PC-3 (cell line): ENCODE data around the gene BAZ2B. TPM values are rescaled to one million over a fixed set of nuclear protein-coding genes. Genes with fewer than 3 reads are reported as not detected.

ENCODE experiments used
- ATAC-seq: fragments of 200-7000 bp; cut with Tn5 transposase; 2 replicates; pipeline ENCODE4 v1.9.1; 2020; ENCODE audit warnings: mild to moderate bottlenecking, moderate library complexity
- BruUV-seq: library from RNA; stranded (reverse); fragments of 400-500 nt; replicated peaks from 2 replicates; lab custom pipeline; 2021; lab: Mats Ljungman, UMichigan
- CTCF ChIA-PET: fragments of 300-600 bp; sonication (Branson Sonifier 250); formaldehyde crosslinking; loops from one replicate; lab custom pipeline; 2022; ENCODE audit warnings: antibody characterized with exemption; lab: Charles Lee
- POLR2A ChIA-PET: fragments of 300-600 bp; sonication (Branson Sonifier 250); formaldehyde crosslinking; loops from one replicate; lab custom pipeline; 2022; ENCODE audit warnings: antibody characterized with exemption; ENCODE audit not compliant: unreplicated experiment; lab: Charles Lee
- DNase-seq: peaks from one replicate; pipeline ENCODE4 v3.0.0-alpha.2; 2015
- H2AFZ ChIP-seq: fragments of 300-600 bp; sonication (generic); 2 replicates; pipeline ENCODE4 v1.6.0; 2016; ENCODE audit warnings: antibody characterized with exemption, low read length
- H3F3A ChIP-seq: fragments of 300-600 bp; sonication (generic); one replicate; pipeline ENCODE4 v1.6.0; 2017; ENCODE audit warnings: antibody characterized with exemption, low read length, control low read depth, mild to moderate bottlenecking; ENCODE audit not compliant: unreplicated experiment
- H3K27ac ChIP-seq: fragments of 300-600 bp; sonication (generic); 2 replicates; pipeline ENCODE4 v1.5.1; 2016; ENCODE audit warnings: mild to moderate bottlenecking, low read length
- H3K27me3 ChIP-seq: fragments of 300-600 bp; sonication (generic); 2 replicates; pipeline ENCODE4 v1.6.1; 2016; ENCODE audit warnings: low read length, mixed read lengths
- H3K36me3 ChIP-seq: fragments of 300-600 bp; sonication (generic); 2 replicates; pipeline ENCODE4 v1.6.1; 2016; ENCODE audit warnings: low read depth, mixed run types, low read length, mixed read lengths
- H3K4me1 ChIP-seq: fragments of 300-600 bp; sonication (generic); 2 replicates; pipeline ENCODE4 v1.5.1; 2016; ENCODE audit warnings: low read length; ENCODE audit not compliant: insufficient read depth
- H3K4me2 ChIP-seq: fragments of 300-600 bp; sonication (generic); 2 replicates; pipeline ENCODE4 v1.6.0; 2016; ENCODE audit warnings: low read length
- H3K4me3 ChIP-seq: fragments of 300-600 bp; sonication (generic); 2 replicates; pipeline ENCODE4 v1.5.1; 2016; ENCODE audit warnings: mild to moderate bottlenecking, low read length, mixed read lengths
- H3K79me2 ChIP-seq: fragments of 300-600 bp; sonication (generic); 2 replicates; pipeline ENCODE4 v1.6.1; 2017; ENCODE audit warnings: low read length, mixed read lengths
- H3K9ac ChIP-seq: fragments of 300-600 bp; sonication (generic); 2 replicates; pipeline ENCODE4 v1.6.0; 2016; ENCODE audit warnings: mild to moderate bottlenecking, low read length
- H3K9me2 ChIP-seq: fragments of 300-600 bp; sonication (generic); replicated peaks from 2 replicates; pipeline ENCODE4 v1.6.1; 2016; ENCODE audit warnings: mixed run types, low read length, mixed read lengths
- H3K9me3 ChIP-seq: fragments of 300-600 bp; sonication (generic); 2 replicates; pipeline ENCODE4 v1.6.1; 2016; ENCODE audit warnings: low read length, mixed read lengths
- H4K20me1 ChIP-seq: fragments of 300-600 bp; sonication (generic); 2 replicates; pipeline ENCODE4 v1.6.1; 2016; ENCODE audit warnings: low read length, mixed read lengths
- EZH2 ChIP-seq: fragments of 300-600 bp; sonication (generic); IDR thresholded peaks from one replicate; pipeline ENCODE4 v1.6.1; 2017; ENCODE audit warnings: antibody characterized with exemption, mild to moderate bottlenecking, low read length; ENCODE audit not compliant: unreplicated experiment
- EZH2phosphoT487 ChIP-seq: fragments of 300-600 bp; sonication (generic); IDR thresholded peaks from 2 replicates; pipeline ENCODE4 v1.6.1; 2018; ENCODE audit warnings: mild to moderate bottlenecking, antibody characterized with exemption, low read length, borderline replicate concordance
- intact Hi-C: fragments of 100-400 bp; cut with micrococcal nuclease; formaldehyde crosslinking; loops from 2 replicates; pipeline ENCODE4 v1.9.0; 2023
- total RNA-seq: library from RNA; depleted of rRNA; stranded (reverse); fragments of >200 nt; gene quantifications from 2 replicates; pipeline ENCODE4 v1.2.3, GENCODE V29; 2014
- TF ChIP-seq, protein P1 (sequence below): fragments of 300-600 bp; sonication (generic); conservative IDR thresholded peaks from 2 replicates; pipeline ENCODE4 v1.5.1; 2017; ENCODE audit warnings: antibody characterized with exemption, low read depth, mild to moderate bottlenecking, low read length

BAZ2B gene
- total RNA-seq, 1 experiment from 2014 or later, result 19.6 TPM

DNA sequence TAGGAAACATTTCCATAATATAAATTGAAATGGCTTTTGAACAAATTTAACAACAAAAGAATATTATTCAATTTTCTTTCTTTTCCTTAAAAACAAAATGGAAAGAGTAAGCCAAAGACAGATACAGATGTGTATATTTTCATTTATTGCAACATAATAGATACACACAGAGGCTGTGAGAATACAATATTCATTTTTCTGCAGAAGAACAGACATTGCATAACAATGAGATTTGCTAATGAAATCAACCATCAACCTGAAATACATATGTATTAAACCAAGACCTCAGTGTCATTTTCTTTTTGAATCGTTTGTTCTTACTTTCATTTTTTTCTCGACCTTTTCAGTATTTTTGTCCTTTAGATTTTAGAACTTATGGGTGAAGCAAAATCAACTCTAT, 95.1 kb downstream of the BAZ2B start:
- ChIA-PET POLR2A (no interaction called here), CTCF (no interaction called here)
- Histone ChIP-seq H2AFZ (no peak overlapping the region), H3K36me3 (no peaks in the 10 kb centered on the region), H3K27ac (no peak overlapping the region), H3K9me3 (no peaks in the 10 kb centered on the region), H3K9ac (no peak overlapping the region), H3K4me2 (no peak overlapping the region), H3K4me1 (no peaks in the 10 kb centered on the region), H3K27me3 (no peaks in the 10 kb centered on the region), H3K4me3 (no peak overlapping the region), H3F3A (no peaks in the 10 kb centered on the region), H3K79me2 (no peaks in the 10 kb centered on the region), H4K20me1 (no peaks in the 10 kb centered on the region), H3K9me2 (no peaks in the 10 kb centered on the region)
- no peak for DNase-seq
- intact Hi-C loops, result no loop called here
- BruUV-seq, result no TSS peak
- ATAC-seq, result no peak
- TF ChIP-seq, protein P1, sequence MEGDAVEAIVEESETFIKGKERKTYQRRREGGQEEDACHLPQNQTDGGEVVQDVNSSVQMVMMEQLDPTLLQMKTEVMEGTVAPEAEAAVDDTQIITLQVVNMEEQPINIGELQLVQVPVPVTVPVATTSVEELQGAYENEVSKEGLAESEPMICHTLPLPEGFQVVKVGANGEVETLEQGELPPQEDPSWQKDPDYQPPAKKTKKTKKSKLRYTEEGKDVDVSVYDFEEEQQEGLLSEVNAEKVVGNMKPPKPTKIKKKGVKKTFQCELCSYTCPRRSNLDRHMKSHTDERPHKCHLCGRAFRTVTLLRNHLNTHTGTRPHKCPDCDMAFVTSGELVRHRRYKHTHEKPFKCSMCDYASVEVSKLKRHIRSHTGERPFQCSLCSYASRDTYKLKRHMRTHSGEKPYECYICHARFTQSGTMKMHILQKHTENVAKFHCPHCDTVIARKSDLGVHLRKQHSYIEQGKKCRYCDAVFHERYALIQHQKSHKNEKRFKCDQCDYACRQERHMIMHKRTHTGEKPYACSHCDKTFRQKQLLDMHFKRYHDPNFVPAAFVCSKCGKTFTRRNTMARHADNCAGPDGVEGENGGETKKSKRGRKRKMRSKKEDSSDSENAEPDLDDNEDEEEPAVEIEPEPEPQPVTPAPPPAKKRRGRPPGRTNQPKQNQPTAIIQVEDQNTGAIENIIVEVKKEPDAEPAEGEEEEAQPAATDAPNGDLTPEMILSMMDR, result no peak
- TF ChIP-seq EZH2phosphoT487, result no peak
- TF ChIP-seq EZH2, result no peak

DNA sequence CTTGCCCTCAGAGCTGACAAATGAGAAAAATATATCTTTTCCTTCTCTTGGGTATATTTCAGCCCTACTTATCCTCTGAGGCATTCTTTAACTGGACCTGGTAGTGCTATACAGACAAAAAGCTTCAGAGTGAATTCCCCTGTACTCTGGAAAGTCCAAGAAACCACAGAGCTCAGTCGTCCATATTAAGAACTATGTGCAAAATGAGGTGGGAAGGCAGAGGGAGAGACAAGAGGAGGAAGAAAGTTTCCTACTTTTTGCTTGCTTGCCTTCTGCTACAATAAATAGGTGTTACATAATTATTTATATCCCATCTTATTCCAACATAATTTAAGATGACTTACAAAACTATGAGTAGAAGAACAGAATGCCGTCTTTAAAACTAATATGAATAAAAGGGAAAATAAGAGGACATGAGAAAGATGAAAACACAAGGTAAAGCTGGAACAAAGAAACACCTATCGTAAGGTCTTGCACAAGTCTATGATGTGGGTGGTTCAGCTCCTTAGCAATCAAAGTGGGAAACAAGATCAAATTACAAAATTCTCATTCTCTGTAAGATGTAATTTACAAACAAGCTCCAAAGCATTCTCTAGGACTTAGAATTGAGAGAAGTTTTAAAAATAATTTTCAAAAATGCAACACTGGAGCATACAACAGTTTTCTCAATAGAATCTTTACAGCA, 97.9 kb downstream of the BAZ2B start:
- intact Hi-C loops, result no loop called here
- Histone ChIP-seq H4K20me1 (no peaks in the 10 kb centered on the region), H3K9ac (no peak overlapping the region), H3K36me3 (no peaks in the 10 kb centered on the region), H2AFZ (no peak overlapping the region), H3K4me3 (no peak overlapping the region), H3K27me3 (no peaks in the 10 kb centered on the region), H3K4me2 (no peak overlapping the region), H3K79me2 (peaks cover 9% of the 10 kb centered on the region), H3F3A (no peaks in the 10 kb centered on the region), H3K9me2 (no peaks in the 10 kb centered on the region), H3K27ac (no peak overlapping the region), H3K4me1 (peaks cover 11% of the 10 kb centered on the region), H3K9me3 (no peaks in the 10 kb centered on the region)
- DNase-seq, result no peak
- ChIA-PET CTCF (no interaction called here), POLR2A (no interaction called here)
- TF ChIP-seq EZH2 (no peak), EZH2phosphoT487 (no peak)
- TF ChIP-seq, protein P1, result no peak
- no TSS peak for BruUV-seq
- no peak for ATAC-seq

DNA sequence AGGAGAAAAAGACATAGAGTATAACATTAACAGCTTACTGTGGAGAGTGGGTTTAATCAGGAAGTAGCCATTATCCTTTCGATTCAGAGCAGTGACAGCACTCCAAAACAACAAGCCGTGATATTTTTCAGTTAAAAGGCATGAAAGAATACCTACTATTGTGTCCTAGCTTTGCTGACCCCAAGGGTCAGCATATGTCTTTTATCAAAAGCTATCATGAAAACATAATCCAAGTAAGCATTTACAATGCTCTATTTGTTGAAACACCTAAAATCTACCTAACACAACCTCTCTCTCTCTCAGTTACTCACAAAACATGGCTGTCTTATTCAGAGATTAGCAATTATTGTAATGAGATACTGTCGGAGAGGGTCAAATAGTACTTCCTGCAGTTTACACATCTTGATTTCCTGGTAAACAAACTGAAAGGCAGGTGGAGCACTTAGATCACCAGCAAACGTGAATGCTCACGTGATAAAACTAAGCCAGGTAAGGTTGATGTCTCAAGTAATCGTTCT, 100.0 kb downstream of the BAZ2B start:
- Histone ChIP-seq H3K4me2 (peak overlapping the region; percentile 82), H3K9me3 (no peaks in the 10 kb centered on the region), H3K27ac (peak overlapping the region; percentile 29), H3K4me3 (peak overlapping the region; percentile 71), H4K20me1 (no peaks in the 10 kb centered on the region), H3K27me3 (no peaks in the 10 kb centered on the region), H3K4me1 (peaks cover 11% of the 10 kb centered on the region), H3K9me2 (no peaks in the 10 kb centered on the region), H3F3A (no peaks in the 10 kb centered on the region), H2AFZ (peak overlapping the region; percentile 80), H3K36me3 (no peaks in the 10 kb centered on the region), H3K9ac (peak overlapping the region; percentile 59), H3K79me2 (peaks cover 9% of the 10 kb centered on the region)
- CTCF ChIA-PET, result no interaction called here
- DNase-seq (peak; percentile 69), ATAC-seq (peak; percentile 93)
- no peak for TF ChIP-seq EZH2
- TF ChIP-seq, protein P1, result no peak; the same call in 1 of the 2 replicates
- TF ChIP-seq EZH2phosphoT487, result no peak
- BruUV-seq, result TSS peak; percentile 75
- POLR2A ChIA-PET, result no interaction called here
- intact Hi-C loops, result no loop called here
